A673 (cell line): ENCODE data around the gene TMBIM1. TPM values are rescaled to one million over a fixed set of nuclear protein-coding genes. Genes with fewer than 3 reads are reported as not detected.

Experiments
- BruUV-seq: library from RNA; stranded (reverse); fragments of 400-500 nt; replicated peaks from 2 replicates; lab custom pipeline; 2021; lab: Mats Ljungman, UMichigan
- CTCF ChIA-PET: fragments of 300-600 bp; sonication (Branson Sonifier 250); formaldehyde crosslinking; loops from one replicate; lab custom pipeline; 2022; ENCODE audit warnings: antibody characterized with exemption; lab: Charles Lee
- POLR2A ChIA-PET: fragments of 300-600 bp; sonication (Branson Sonifier 250); formaldehyde crosslinking; loops from one replicate; lab custom pipeline; 2022; ENCODE audit warnings: antibody characterized with exemption; ENCODE audit not compliant: low non-redundant PET; lab: Charles Lee
- DNase-seq: peaks from one replicate; pipeline ENCODE4 v3.0.0-alpha.2; 2015; ENCODE audit warnings: low spot score
- H3K27ac ChIP-seq: fragments of 200-600 bp; sonication (generic); 2 replicates; pipeline ENCODE4 v1.5.1; 2016; ENCODE audit warnings: mixed run types, low read depth, mild to moderate bottlenecking, mixed read lengths, antibody characterized with exemption, low read length; ENCODE audit not compliant: poor library complexity, severe bottlenecking
- H3K27me3 ChIP-seq: fragments of 200-600 bp; sonication (generic); replicated peaks from 2 replicates; pipeline ENCODE4 v1.6.1; 2017; ENCODE audit warnings: mixed run types, low read depth, mild to moderate bottlenecking, mixed read lengths, antibody characterized with exemption, low read length; ENCODE audit not compliant: insufficient read depth, poor library complexity
- H3K36me3 ChIP-seq: fragments of 200-600 bp; sonication (generic); 2 replicates; pipeline ENCODE4 v1.6.1; 2016; ENCODE audit warnings: mixed run types, mild to moderate bottlenecking, mixed read lengths, antibody characterized with exemption, low read length; ENCODE audit not compliant: insufficient read depth, poor library complexity, severe bottlenecking
- H3K4me1 ChIP-seq: fragments of 200-600 bp; sonication (generic); 2 replicates; pipeline ENCODE4 v1.6.1; 2017; ENCODE audit warnings: mixed run types, mild to moderate bottlenecking, mixed read lengths, antibody characterized with exemption, low read length; ENCODE audit not compliant: insufficient read depth, poor library complexity, severe bottlenecking
- H3K4me3 ChIP-seq: fragments of 200-600 bp; sonication (generic); 2 replicates; pipeline ENCODE4 v1.5.1; 2016; ENCODE audit warnings: low read depth, mixed run types, mild to moderate bottlenecking, mixed read lengths, low read length; ENCODE audit not compliant: poor library complexity, severe bottlenecking
- H3K9me3 ChIP-seq: fragments of 200-600 bp; sonication (generic); 2 replicates; pipeline ENCODE4 v1.6.1; 2016; ENCODE audit warnings: mixed run types, low read depth, mild to moderate bottlenecking, mixed read lengths, antibody characterized with exemption, low read length; ENCODE audit not compliant: poor library complexity, severe bottlenecking
- EZH2 ChIP-seq: fragments of 200-600 bp; sonication (generic); IDR thresholded peaks from 2 replicates; pipeline ENCODE4 v1.6.1; 2017; ENCODE audit warnings: borderline replicate concordance, low read depth, mild to moderate bottlenecking, mixed read lengths, antibody characterized with exemption, low read length; ENCODE audit not compliant: poor library complexity, severe bottlenecking
- intact Hi-C: fragments of 100-400 bp; cut with micrococcal nuclease; formaldehyde crosslinking; loops from one replicate; pipeline ENCODE4 v1.10.0; 2022; ENCODE audit not compliant: unreplicated experiment
- total RNA-seq: library from RNA; stranded (reverse); gene quantifications from 2 replicates; pipeline ENCODE4 v1.2.3, GENCODE V29; 2021
- TF ChIP-seq, protein P1 (sequence below): fragments of 300-800, 200-600 bp; sonication (generic); conservative IDR thresholded peaks from 2 replicates; pipeline ENCODE4 v1.5.1; 2017; ENCODE audit warnings: low read depth, mild to moderate bottlenecking, antibody characterized with exemption, low read length, moderate library complexity, mixed read lengths

The TMBIM1 gene
- total RNA-seq, 1 experiment from 2014 or later, result 43.9 TPM

DNA sequence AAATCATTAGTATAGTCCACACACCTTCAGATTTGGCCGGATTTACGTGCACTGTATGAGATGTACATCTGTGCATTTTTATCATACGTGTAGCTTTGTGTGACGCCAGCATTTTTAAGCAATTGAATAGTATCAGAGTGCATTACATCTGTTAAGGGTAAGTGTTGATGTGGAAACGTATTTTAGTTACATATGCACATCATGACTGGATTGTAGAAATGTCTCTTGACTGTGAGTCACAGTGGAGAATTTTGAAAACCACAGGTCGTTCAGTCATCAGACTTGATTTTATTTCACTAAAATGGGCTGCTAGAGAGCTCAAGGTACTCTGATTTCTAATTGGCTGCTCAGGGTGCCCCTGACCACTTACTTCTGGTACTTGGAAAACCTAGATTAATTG, 36.9 kb downstream of the TMBIM1 start:
- no peaks in the 10 kb centered on the region for H3K9me3 ChIP-seq

DNA sequence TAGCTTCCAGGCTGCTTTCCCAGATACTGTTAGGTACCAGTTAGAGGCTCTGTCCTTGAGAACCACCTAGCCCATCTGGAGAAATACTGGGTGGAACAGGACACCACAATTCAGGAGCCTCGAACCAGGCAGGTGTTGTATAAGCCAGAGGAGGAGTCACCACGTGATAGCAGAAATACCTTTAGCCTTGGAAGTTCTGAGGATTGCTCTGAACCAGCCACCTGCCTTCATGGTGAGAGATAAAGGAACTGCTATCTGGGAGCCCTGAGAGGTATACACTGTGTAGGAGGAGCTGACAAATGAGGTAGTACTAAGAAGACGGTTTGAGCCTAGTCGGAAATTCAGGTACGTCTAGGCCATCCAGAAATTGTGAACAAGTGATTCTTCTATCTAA, 39.1 kb downstream of the TMBIM1 start:
- CTCF ChIA-PET, result no interaction called here
- intact Hi-C loops, result no loop called here
- no peak overlapping the region for H3K4me3 ChIP-seq
- TF ChIP-seq, protein P1, sequence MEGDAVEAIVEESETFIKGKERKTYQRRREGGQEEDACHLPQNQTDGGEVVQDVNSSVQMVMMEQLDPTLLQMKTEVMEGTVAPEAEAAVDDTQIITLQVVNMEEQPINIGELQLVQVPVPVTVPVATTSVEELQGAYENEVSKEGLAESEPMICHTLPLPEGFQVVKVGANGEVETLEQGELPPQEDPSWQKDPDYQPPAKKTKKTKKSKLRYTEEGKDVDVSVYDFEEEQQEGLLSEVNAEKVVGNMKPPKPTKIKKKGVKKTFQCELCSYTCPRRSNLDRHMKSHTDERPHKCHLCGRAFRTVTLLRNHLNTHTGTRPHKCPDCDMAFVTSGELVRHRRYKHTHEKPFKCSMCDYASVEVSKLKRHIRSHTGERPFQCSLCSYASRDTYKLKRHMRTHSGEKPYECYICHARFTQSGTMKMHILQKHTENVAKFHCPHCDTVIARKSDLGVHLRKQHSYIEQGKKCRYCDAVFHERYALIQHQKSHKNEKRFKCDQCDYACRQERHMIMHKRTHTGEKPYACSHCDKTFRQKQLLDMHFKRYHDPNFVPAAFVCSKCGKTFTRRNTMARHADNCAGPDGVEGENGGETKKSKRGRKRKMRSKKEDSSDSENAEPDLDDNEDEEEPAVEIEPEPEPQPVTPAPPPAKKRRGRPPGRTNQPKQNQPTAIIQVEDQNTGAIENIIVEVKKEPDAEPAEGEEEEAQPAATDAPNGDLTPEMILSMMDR, result no peak
- TF ChIP-seq EZH2, result no peak
- no peak for DNase-seq
- no peaks in the 10 kb centered on the region for H3K27me3 ChIP-seq
- H3K36me3 ChIP-seq, result peaks cover 78% of the 10 kb centered on the region
- no peak overlapping the region for H3K27ac ChIP-seq
- no TSS peak for BruUV-seq
- POLR2A ChIA-PET, result no interaction called here
- no peaks in the 10 kb centered on the region for H3K9me3 ChIP-seq
- H3K4me1 ChIP-seq, result no peaks in the 10 kb centered on the region

More for the DNA sequence above, 36.9 kb downstream of the TMBIM1 start:
- intact Hi-C loops, result no loop called here
- H3K4me1 ChIP-seq, result peaks cover 2% of the 10 kb centered on the region
- no peak overlapping the region for H3K27ac ChIP-seq
- peaks cover 56% of the 10 kb centered on the region for H3K36me3 ChIP-seq
- DNase-seq, result no peak
- TF ChIP-seq, protein P1, result no peak
- no peak for TF ChIP-seq EZH2
- ChIA-PET POLR2A (no interaction called here), CTCF (no interaction called here)
- BruUV-seq, result no TSS peak
- no peak overlapping the region for H3K4me3 ChIP-seq
- no peaks in the 10 kb centered on the region for H3K27me3 ChIP-seq

DNA sequence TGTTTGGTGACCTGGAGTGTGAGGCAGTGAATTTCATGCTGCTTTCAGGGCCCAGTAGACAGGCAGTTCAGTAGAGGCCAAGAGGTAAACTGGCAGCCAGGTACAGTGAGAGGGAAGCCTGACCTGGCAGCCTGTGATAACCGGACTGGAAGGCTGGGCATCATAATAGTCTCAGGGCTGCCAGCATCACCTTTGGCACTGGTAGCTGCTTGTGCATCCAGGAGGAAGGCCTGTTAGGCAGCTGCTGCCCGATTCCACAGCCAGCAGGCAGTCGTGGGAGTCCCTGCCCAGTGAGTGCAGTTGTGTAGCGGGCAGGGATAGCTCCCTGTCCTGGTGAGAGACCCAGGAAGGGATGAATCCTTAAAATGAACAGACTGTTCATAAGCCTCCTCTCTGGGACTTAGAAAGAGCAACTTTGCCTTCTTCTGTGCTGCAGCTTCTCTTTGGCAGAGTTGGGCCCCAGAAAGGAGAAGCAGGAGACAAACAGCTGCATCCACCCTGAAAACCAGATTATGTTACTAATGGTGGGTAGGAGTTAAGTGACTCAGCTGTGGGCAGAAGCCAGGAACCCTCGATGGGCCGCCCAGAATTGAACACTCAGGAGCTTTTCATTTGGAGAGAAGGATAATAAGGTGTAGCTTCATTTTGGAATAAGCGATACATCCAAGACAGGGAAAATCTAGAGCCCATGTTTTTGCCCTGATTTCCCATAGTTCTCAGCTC, 39.6 kb downstream of the TMBIM1 start:
- DNase-seq, result no peak
- Histone ChIP-seq H3K36me3 (peaks cover 84% of the 10 kb centered on the region), H3K4me3 (no peak overlapping the region), H3K4me1 (no peaks in the 10 kb centered on the region), H3K27ac (no peak overlapping the region), H3K27me3 (no peaks in the 10 kb centered on the region), H3K9me3 (no peaks in the 10 kb centered on the region)
- TF ChIP-seq, protein P1, result no peak
- no peak for TF ChIP-seq EZH2
- no TSS peak for BruUV-seq
- intact Hi-C loops, result no loop called here
- CTCF ChIA-PET, result no interaction called here
- POLR2A ChIA-PET, result no interaction called here
